Measurements from ENCODE around the gene SLC17A4. TPM values are rescaled to one million over a fixed set of nuclear protein-coding genes. Genes with fewer than 3 reads are reported as not detected.
"Not testable (repeated sequence)": the region's sequence is repeated elsewhere in the genome, so short reads cannot be mapped to it uniquely, and the experiment has no call there.

Gene SLC17A4
- total RNA-seq, 4 donors from 2014 or later: not detected

DNA sequence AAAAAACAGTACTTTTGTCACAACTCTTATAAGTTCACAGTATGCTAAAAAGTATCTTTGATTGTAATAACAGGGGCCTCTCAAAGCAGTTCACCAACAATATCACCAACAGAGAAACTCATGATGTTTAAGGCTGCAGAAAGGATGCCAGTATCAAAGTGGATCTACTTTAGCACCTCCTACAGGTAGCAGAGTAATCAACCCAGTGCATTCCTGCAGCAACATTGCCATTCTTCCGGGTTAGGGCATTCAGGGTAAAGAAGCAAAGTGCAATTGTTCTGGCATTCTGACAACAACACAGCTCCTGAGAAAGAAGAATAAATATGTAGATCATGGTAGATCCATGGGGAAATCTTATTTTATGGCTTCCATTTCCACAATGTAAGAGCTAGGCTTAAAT is 7.6 kb upstream of the SLC17A4 start:
- no peak for DNase-seq (ENCODE audit: low spot score in 2 of 2)
- Histone ChIP-seq H3K36me3 (no peaks in the 10 kb centered on the region), H3K4me1 (no peaks in the 10 kb centered on the region), H3K27me3 (no peaks in the 10 kb centered on the region), H3K4me3 (no peak overlapping the region), H3K27ac (no peak overlapping the region), H3K9me3 (no peaks in the 10 kb centered on the region)
- 83% methylated on average over 1 of the region's 1 CpG for WGBS
- TF ChIP-seq, protein P1, sequence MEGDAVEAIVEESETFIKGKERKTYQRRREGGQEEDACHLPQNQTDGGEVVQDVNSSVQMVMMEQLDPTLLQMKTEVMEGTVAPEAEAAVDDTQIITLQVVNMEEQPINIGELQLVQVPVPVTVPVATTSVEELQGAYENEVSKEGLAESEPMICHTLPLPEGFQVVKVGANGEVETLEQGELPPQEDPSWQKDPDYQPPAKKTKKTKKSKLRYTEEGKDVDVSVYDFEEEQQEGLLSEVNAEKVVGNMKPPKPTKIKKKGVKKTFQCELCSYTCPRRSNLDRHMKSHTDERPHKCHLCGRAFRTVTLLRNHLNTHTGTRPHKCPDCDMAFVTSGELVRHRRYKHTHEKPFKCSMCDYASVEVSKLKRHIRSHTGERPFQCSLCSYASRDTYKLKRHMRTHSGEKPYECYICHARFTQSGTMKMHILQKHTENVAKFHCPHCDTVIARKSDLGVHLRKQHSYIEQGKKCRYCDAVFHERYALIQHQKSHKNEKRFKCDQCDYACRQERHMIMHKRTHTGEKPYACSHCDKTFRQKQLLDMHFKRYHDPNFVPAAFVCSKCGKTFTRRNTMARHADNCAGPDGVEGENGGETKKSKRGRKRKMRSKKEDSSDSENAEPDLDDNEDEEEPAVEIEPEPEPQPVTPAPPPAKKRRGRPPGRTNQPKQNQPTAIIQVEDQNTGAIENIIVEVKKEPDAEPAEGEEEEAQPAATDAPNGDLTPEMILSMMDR (IDR thresholded peaks at IDR 0.05): no peak
- no peak for TF ChIP-seq EP300 (IDR thresholded peaks at IDR 0.05)
- no peak for TF ChIP-seq POLR2AphosphoS5 (IDR thresholded peaks at IDR 0.05)
- no peak for TF ChIP-seq POLR2A (IDR thresholded peaks at IDR 0.05)

DNA sequence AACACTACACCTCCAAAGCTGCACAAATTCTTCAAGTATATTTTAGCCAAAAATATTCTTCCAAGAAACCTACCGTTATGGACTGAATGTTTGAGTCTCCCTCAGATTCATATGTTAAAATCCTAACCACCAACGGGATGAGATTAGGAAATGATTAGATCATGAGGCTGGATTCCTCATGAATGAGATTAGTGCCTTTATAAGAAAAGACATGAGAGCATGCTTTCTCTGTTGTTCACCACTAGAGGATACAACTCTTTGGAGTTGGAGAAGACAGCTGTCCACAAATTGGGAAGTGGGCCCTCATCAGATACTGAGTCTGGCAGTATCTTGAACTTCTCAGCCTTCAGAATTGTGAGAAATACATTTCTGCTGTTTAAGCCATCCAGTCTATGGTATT is 7.1 kb upstream of the SLC17A4 start:
- H3K9me3 ChIP-seq: no peaks in the 10 kb centered on the region
- DNase-seq (ENCODE audit: low spot score in 2 of 2): no peak
- no peaks in the 10 kb centered on the region for H3K27me3 ChIP-seq
- H3K4me1 ChIP-seq: no peaks in the 10 kb centered on the region
- 83% methylated on average over 2 of the region's 2 CpGs for WGBS
- no peaks in the 10 kb centered on the region for H3K36me3 ChIP-seq
- no peak for TF ChIP-seq POLR2AphosphoS5 (IDR thresholded peaks at IDR 0.05)
- TF ChIP-seq, protein P1 (IDR thresholded peaks at IDR 0.05): no peak
- no peak for TF ChIP-seq EP300 (IDR thresholded peaks at IDR 0.05)
- H3K27ac ChIP-seq: no peak overlapping the region
- H3K4me3 ChIP-seq: no peak overlapping the region

DNA sequence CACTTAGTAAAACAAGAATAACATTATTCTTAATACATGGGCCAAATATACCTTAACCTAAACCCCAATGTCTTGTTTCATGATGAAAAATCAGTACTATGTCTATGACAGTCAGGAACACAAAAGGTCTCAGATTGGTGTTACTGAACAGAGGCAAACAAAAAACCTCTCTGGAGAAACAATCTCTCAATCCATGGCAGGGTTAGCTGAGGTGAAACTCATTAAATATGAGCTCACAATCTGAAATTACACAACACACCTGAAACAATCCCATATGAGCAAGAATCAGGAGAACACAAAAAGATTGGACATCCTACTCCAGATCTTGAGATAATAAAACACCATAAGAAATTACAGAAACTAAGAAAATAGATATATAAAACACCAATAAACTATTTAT is 6.5 kb upstream of the SLC17A4 start:
- Histone ChIP-seq H3K27ac (no peak overlapping the region), H3K36me3 (no peaks in the 10 kb centered on the region), H3K9me3 (no peaks in the 10 kb centered on the region), H3K27me3 (no peaks in the 10 kb centered on the region), H3K4me3 (no peak overlapping the region), H3K4me1 (no peaks in the 10 kb centered on the region)
- no peak for TF ChIP-seq POLR2A (IDR thresholded peaks at IDR 0.05)
- no peak for TF ChIP-seq EP300 (IDR thresholded peaks at IDR 0.05)
- TF ChIP-seq, protein P1 (IDR thresholded peaks at IDR 0.05): no peak
- no peak for TF ChIP-seq POLR2AphosphoS5 (IDR thresholded peaks at IDR 0.05)
- DNase-seq (ENCODE audit: low spot score in 2 of 2): no peak

DNA sequence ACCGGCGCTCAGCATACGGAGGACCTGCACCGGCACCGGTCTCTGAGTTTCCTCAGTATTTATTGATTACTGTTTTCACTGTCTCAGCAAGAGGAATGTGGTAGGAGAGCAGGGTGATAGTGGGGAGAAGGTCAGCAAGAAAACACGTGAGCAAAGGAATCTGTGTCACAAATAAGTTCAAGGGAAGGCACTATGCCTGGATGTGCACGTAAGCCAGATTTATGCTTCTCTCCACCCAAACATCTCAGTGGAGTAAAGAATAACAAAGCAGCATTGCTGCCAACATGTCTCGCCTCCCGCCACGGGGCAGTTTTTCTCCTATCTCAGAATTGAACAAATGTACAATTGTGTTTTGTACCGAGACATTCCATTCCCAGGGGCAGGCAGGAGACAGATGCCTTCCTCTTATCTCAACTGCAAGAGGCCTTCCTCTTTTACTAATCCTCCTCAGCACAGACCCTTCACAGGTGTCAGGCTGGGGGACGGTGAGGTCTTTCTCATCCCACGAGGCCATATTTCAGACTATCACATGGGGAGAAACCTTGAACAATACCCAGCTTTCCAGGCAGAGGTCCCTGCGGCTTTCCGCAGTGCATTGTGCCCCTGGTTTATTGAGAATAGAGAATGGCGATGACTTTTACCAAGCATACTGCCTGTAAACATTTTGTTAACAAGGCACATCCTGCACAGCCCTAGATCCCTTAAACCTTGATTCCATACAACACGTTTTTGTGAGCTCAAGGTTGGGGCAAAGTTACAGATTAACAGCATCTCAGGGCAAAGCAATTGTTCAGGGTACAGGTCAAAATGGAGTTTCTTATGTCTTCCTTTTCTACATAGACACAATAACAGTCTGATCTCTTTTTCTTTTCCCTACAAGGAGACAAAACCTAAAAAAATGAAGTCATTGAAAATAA is 5.7 kb upstream of the SLC17A4 start:
- not testable (repeated sequence) for H3K27ac ChIP-seq; H3K36me3 ChIP-seq; H3K27me3 ChIP-seq; DNase-seq (ENCODE audit: low spot score in 2 of 2); H3K9me3 ChIP-seq; H3K4me3 ChIP-seq; H3K4me1 ChIP-seq
- 78% methylated on average over 17 of the region's 17 CpGs for WGBS

DNA sequence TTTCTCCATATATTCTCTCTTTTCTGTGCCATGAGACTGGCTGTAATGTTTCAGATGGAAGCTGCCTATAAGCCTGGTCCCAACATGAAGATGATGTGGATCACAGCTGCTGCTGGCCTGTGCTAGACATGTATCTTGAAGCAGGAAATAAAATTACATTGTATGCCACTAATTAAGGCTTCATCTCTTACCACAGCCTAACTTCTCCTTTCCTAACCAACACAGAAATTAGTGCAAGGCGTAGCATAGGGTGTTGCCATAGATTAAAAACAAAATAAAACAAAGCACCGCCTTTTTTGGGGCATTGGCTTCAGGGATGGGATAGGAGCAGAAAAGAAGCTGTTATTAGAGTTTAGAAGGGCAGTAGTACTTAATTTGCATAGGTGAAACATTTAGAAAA is 4.7 kb upstream of the SLC17A4 start:
- no peaks in the 10 kb centered on the region for H3K4me1 ChIP-seq
- H3K27ac ChIP-seq: no peak overlapping the region
- no peak for TF ChIP-seq EP300 (IDR thresholded peaks at IDR 0.05)
- no peak for TF ChIP-seq POLR2A (IDR thresholded peaks at IDR 0.05)
- TF ChIP-seq POLR2AphosphoS5 (IDR thresholded peaks at IDR 0.05): no peak
- TF ChIP-seq, protein P1 (IDR thresholded peaks at IDR 0.05): no peak
- DNase-seq (ENCODE audit: low spot score in 2 of 2): no peak
- no peaks in the 10 kb centered on the region for H3K36me3 ChIP-seq
- H3K4me3 ChIP-seq: no peak overlapping the region
- H3K27me3 ChIP-seq: no peaks in the 10 kb centered on the region
- H3K9me3 ChIP-seq: no peaks in the 10 kb centered on the region
- WGBS: 34% methylated on average over 2 of the region's 2 CpGs

Data from suprapubic skin (tissue), 4 donors.